HG03520 (cell line): Measurements from ENCODE around the gene SEC61A1.

ENCODE experiments used
- ATAC-seq: cut with Tn5 transposase; IDR thresholded peaks from one replicate; pipeline ENCODE4 v1.9.1; 2021; ENCODE audit warnings: mild to moderate bottlenecking, moderate library complexity; ENCODE audit not compliant: unreplicated experiment

SEC61A1 gene

DNA sequence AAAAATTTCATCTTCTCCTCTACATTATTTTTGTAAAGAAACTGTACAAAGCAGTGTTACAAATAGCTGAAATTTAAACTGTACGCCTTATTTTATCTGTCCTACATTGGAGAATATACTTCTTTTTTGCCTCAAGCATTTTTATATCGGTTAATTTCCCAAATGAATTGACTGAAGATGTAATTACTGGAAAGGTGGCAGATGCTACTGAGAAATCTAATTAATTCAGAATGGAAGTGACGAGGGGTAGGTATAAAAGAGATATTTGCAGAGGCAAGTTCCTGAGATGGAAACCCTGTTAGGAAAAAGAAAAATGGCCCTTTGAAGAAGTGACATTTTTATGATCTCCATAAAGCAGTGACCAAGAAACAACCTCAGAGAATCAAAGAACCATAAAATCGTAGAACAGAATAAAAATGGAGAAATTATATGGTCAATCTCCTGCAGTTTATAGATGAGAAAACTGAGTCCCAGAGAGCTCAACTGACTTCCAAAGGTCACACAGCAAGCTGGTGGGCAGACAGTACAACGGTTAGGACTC, 51.0 kb downstream of the SEC61A1 start:
- no peak for ATAC-seq

DNA sequence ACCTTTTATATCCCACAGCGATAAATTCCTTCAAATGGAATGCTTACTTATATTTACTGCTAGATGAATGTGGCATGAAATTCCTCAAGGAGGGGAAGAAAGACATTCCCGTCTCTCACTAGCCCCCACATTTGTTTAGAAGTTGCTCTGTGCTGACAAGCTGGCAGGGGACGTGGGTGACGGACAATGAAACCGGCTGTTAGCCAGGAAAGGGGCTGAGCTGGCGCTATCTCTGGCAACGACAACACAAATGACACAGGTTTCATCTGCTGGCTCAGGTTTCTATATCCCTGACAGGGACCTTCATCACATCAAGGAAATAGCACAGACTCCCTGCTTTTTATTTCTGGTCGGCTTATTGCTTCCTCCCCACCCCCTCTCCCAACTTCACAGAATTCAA, 55.6 kb downstream of the SEC61A1 start:
- no peak for ATAC-seq

DNA sequence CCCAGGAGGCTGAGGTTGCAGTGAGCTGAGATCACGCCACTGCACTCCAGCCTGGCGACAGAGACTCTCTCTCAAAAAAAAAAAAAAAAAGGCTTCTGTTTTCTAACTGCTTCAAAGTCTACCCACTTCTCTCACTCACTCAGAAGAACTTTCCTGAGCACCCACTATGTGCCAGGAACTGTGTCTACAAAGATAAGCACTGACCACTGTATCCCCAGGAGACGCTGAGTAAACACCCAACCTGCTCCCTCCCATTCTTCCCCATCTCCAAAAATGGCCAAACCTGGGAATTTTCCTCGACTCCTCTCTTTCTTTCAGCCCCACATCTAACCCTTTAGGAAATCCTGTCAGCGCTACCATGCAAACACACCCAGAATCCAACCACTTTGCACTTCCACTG, 58.9 kb downstream of the SEC61A1 start:
- no peak for ATAC-seq

DNA sequence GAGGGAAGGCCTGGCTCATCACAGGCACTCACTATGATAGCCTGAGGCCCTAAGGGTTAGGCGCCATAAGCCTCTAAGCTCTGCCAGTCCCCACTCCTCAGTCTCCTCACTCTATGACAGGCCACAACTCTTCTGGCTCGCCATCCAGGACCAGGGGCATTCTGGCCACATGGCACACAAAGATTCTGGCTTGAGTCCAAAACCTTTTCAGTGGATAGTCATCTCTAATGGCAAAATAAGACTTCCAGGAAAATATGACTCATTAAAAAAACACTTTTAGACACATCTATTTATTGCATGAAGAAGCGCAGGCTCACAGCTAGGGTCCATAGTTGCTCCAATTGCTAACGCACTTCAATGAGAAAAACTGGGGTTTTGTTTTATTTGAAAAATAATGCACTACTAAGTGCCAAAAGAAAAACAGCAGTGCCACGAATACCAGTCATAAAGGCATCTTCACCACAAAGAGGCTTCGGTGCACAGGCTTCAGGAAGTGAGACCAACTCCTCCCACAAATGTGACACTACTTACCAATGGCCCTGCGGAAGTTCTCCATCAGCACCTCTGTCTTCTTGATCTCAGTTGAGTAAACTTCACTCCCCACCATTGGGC, 60.2 kb downstream of the SEC61A1 start:
- no peak for ATAC-seq

DNA sequence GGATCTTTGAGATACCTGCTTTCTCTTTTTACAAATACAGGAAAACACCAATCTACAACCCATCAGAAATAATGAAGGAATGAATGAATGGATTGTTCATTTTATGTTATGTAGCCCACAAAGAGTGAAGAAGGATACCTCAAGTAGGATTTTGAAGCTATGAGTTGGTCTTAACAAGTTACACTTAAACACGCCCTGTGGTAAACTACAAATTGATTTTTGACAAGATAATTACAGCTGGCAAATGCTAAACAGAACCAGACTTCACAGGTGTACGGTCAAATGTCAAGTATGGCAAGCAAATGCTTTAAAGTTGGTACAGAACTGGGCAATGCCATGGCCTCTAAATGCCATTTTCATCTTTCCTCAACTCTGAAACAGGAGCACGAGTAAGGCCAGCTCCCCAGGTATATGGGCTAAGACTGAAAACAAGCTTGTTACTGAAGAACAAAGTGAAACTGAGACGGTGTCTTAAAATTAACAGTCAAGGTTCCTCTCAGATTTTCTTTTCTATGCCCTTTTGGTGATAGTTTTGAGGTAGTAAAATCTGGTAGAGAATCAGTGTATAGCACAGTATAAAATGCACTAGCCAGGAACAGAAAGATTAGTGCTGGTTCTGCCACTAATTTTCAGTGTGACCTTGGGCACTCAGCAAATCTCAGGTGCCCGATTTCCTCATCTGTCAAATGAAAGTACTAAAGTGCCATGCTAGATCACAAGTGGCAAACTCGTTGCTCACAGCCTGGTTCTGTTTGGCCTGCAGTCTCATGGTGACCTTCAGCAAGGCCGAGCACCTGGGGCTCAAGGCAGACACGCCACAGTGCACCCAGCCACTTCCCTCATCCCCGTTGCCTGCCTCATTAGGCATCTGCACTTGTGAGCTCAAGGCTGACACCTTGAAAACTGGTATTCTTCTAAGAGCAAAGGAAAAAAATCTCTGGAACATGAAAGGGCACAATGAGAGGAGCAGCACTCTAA, 61.9 kb downstream of the SEC61A1 start:
- ATAC-seq, result no peak
